GM23338 (cell line): ENCODE results near the gene SPRED2. TPM values are rescaled to one million over a fixed set of nuclear protein-coding genes. Genes with fewer than 3 reads are reported as not detected.
A peak's percentile ranks its signal among the peaks of the same experiment; 100 is the strongest.

ENCODE experiments used
- ATAC-seq: fragments of 200-7000 bp; cut with Tn5 transposase; 3 replicates; pipeline ENCODE4 v1.9.1; 2020
- DNase-seq: peaks from one replicate; pipeline ENCODE4 v3.0.0-alpha.2; 2015; ENCODE audit warnings: low spot score
- H2AFZ ChIP-seq: fragments of 200-600 bp; sonication (generic); 2 replicates; pipeline ENCODE4 v1.8.0; 2016; ENCODE audit warnings: antibody characterized with exemption, mild to moderate bottlenecking, moderate library complexity
- H3F3A ChIP-seq: fragments of 200-600 bp; sonication (generic); replicated peaks from 2 replicates; pipeline ENCODE4 v1.8.0; 2017; ENCODE audit warnings: antibody characterized with exemption, mixed run types, low read depth
- H3K27ac ChIP-seq: fragments of 200-600 bp; sonication (generic); 2 replicates; pipeline ENCODE4 v1.6.1; 2016; ENCODE audit warnings: low read depth
- H3K27me3 ChIP-seq: fragments of 200-600 bp; sonication (generic); 2 replicates; pipeline ENCODE4 v1.8.0; 2016; ENCODE audit warnings: mild to moderate bottlenecking, mixed run types, moderate library complexity; ENCODE audit not compliant: insufficient read depth
- H3K36me3 ChIP-seq: fragments of 200-600 bp; sonication (generic); 2 replicates; pipeline ENCODE4 v1.8.0; 2016; ENCODE audit warnings: mild to moderate bottlenecking; ENCODE audit not compliant: insufficient read depth
- H3K4me1 ChIP-seq: fragments of 200-600 bp; sonication (generic); 2 replicates; pipeline ENCODE4 v1.8.0; 2016; ENCODE audit warnings: mild to moderate bottlenecking, moderate library complexity; ENCODE audit not compliant: insufficient read depth
- H3K4me2 ChIP-seq: fragments of 200-600 bp; sonication (generic); 2 replicates; pipeline ENCODE4 v1.7.1; 2017; ENCODE audit warnings: mixed run types
- H3K4me3 ChIP-seq: fragments of 200-600 bp; sonication (generic); 2 replicates; pipeline ENCODE4 v1.6.1; 2016; ENCODE audit warnings: mixed run types
- H3K79me2 ChIP-seq: fragments of 200-600 bp; sonication (generic); replicated peaks from 2 replicates; pipeline ENCODE4 v1.8.0; 2017; ENCODE audit warnings: mild to moderate bottlenecking; ENCODE audit not compliant: insufficient read depth
- H3K9me2 ChIP-seq: fragments of 200-600 bp; sonication (generic); 2 replicates; pipeline ENCODE4 v1.8.0; 2017; ENCODE audit not compliant: insufficient read depth
- H4K20me1 ChIP-seq: fragments of 200-600 bp; sonication (generic); replicated peaks from 2 replicates; pipeline ENCODE4 v1.8.0; 2017; ENCODE audit warnings: mild to moderate bottlenecking; ENCODE audit not compliant: insufficient read depth
- H3K27ac Mint-ChIP-seq: 2 replicates; pipeline ENCODE4 v1.8.0; 2020; ENCODE audit warnings: inconsistent platforms, mild to moderate bottlenecking, moderate library complexity, mixed read lengths
- H3K27me3 Mint-ChIP-seq: 3 replicates; pipeline ENCODE4 v1.8.0; 2022; ENCODE audit warnings: low read depth, mild to moderate bottlenecking, moderate library complexity, mixed read lengths, inconsistent platforms; ENCODE audit not compliant: insufficient read depth, poor library complexity
- H3K36me3 Mint-ChIP-seq: 3 replicates; pipeline ENCODE4 v1.8.0; 2021; ENCODE audit warnings: low read depth, mild to moderate bottlenecking, inconsistent platforms, moderate library complexity, mixed read lengths
- H3K4me1 Mint-ChIP-seq: 3 replicates; pipeline ENCODE4 v1.8.0; 2020; ENCODE audit warnings: mild to moderate bottlenecking, inconsistent platforms, mixed read lengths
- H3K4me3 Mint-ChIP-seq: 3 replicates; pipeline ENCODE4 v1.8.0; 2021; ENCODE audit warnings: moderate library complexity, mild to moderate bottlenecking, inconsistent platforms, mixed read lengths
- H3K9me3 Mint-ChIP-seq: 3 replicates; pipeline ENCODE4 v1.8.0; 2020; ENCODE audit warnings: moderate library complexity, mild to moderate bottlenecking, inconsistent platforms, mixed read lengths
- ETS1 ChIP-seq: IDR thresholded peaks from 2 replicates; pipeline ENCODE4 v1.6.1; 2016; ENCODE audit warnings: antibody characterized with exemption
- EZH2phosphoT487 ChIP-seq: fragments of 200-600 bp; sonication (generic); IDR thresholded peaks from one replicate; pipeline ENCODE4 v1.8.1; 2018; ENCODE audit warnings: antibody characterized with exemption; ENCODE audit not compliant: unreplicated experiment
- JUNB ChIP-seq: IDR thresholded peaks from one replicate; pipeline ENCODE4 v1.6.1; 2016; ENCODE audit warnings: antibody characterized with exemption; ENCODE audit not compliant: unreplicated experiment
- POLR2AphosphoS5 ChIP-seq: IDR thresholded peaks from 2 replicates; pipeline ENCODE4 v1.6.1; 2016; ENCODE audit warnings: antibody characterized with exemption, low read depth
- ZNF331 ChIP-seq: fragments of 250-450 bp; sonication (Bioruptor Pico); IDR thresholded peaks from 2 replicates; pipeline ENCODE4 v1.5.0; 2020; ENCODE audit warnings: low read depth, mild to moderate bottlenecking, moderate library complexity
- polyA plus RNA-seq: library from polyadenylated mRNA; unstranded; fragments of >200 nt; fragmentation: Nextera tagmentation; extraction: Ambion mirVana; gene quantifications from 2 replicates; pipeline ENCODE4 v1.2.1, GENCODE V29; 2016
- total RNA-seq: library from RNA; depleted of rRNA; stranded (reverse); fragments of >200 nt; shearing (Covaris generic); gene quantifications from 2 replicates; pipeline ENCODE4 v1.2.3, GENCODE V29; 2014
- TF ChIP-seq, protein P1 (sequence below): fragments of 250-450 bp; sonication (Bioruptor Pico); IDR thresholded peaks from 2 replicates; pipeline ENCODE4 v1.5.0; 2020; ENCODE audit warnings: mild to moderate bottlenecking, moderate library complexity

The SPRED2 gene
- total and polyA plus RNA-seq, 2 experiments from 2014 or later: 8.7 to 13.0 TPM

- TF ChIP-seq, protein P1, sequence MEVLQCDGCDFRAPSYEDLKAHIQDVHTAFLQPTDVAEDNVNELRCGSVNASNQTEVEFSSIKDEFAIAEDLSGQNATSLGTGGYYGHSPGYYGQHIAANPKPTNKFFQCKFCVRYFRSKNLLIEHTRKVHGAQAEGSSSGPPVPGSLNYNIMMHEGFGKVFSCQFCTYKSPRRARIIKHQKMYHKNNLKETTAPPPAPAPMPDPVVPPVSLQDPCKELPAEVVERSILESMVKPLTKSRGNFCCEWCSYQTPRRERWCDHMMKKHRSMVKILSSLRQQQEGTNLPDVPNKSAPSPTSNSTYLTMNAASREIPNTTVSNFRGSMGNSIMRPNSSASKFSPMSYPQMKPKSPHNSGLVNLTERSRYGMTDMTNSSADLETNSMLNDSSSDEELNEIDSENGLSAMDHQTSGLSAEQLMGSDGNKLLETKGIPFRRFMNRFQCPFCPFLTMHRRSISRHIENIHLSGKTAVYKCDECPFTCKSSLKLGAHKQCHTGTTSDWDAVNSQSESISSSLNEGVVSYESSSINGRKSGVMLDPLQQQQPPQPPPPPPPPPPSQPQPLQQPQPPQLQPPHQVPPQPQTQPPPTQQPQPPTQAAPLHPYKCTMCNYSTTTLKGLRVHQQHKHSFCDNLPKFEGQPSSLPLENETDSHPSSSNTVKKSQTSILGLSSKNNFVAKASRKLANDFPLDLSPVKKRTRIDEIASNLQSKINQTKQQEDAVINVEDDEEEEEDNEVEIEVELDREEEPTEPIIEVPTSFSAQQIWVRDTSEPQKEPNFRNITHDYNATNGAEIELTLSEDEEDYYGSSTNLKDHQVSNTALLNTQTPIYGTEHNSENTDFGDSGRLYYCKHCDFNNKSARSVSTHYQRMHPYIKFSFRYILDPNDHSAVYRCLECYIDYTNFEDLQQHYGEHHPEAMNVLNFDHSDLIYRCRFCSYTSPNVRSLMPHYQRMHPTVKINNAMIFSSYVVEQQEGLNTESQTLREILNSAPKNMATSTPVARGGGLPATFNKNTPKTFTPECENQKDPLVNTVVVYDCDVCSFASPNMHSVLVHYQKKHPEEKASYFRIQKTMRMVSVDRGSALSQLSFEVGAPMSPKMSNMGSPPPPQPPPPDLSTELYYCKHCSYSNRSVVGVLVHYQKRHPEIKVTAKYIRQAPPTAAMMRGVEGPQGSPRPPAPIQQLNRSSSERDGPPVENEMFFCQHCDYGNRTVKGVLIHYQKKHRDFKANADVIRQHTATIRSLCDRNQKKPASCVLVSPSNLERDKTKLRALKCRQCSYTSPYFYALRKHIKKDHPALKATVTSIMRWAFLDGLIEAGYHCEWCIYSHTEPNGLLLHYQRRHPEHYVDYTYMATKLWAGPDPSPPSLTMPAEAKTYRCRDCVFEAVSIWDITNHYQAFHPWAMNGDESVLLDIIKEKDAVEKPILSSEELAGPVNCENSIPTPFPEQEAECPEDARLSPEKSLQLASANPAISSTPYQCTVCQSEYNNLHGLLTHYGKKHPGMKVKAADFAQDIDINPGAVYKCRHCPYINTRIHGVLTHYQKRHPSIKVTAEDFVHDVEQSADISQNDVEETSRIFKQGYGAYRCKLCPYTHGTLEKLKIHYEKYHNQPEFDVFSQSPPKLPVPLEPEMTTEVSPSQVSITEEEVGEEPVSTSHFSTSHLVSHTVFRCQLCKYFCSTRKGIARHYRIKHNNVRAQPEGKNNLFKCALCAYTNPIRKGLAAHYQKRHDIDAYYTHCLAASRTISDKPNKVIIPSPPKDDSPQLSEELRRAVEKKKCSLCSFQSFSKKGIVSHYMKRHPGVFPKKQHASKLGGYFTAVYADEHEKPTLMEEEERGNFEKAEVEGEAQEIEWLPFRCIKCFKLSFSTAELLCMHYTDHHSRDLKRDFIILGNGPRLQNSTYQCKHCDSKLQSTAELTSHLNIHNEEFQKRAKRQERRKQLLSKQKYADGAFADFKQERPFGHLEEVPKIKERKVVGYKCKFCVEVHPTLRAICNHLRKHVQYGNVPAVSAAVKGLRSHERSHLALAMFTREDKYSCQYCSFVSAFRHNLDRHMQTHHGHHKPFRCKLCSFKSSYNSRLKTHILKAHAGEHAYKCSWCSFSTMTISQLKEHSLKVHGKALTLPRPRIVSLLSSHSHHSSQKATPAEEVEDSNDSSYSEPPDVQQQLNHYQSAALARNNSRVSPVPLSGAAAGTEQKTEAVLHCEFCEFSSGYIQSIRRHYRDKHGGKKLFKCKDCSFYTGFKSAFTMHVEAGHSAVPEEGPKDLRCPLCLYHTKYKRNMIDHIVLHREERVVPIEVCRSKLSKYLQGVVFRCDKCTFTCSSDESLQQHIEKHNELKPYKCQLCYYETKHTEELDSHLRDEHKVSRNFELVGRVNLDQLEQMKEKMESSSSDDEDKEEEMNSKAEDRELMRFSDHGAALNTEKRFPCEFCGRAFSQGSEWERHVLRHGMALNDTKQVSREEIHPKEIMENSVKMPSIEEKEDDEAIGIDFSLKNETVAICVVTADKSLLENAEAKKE: no peak
- no peak for TF ChIP-seq JUNB
- TF ChIP-seq EZH2phosphoT487: no peak
- TF ChIP-seq POLR2AphosphoS5: no peak
- TF ChIP-seq ZNF331 (CRISPR knock-in tag): no peak
These were observed 139.0 kb downstream of the SPRED2 start (continued) for GRCh38 chr2:65293376-65293775.

GRCh38 chr2:65292461-65293011, 139.9 kb downstream of the SPRED2 start:
- Histone ChIP-seq H3K27ac (no peak overlapping the region), H3K36me3 (no peaks in the 10 kb centered on the region), H3F3A (no peaks in the 10 kb centered on the region), H3K4me1 (no peaks in the 10 kb centered on the region), H3K9me2 (no peaks in the 10 kb centered on the region), H3K4me2 (no peak overlapping the region), H3K4me3 (no peak overlapping the region), H3K27me3 (no peaks in the 10 kb centered on the region), H4K20me1 (no peaks in the 10 kb centered on the region; the same call in 1 of the 2 replicates), H2AFZ (no peak overlapping the region), H3K79me2 (no peaks in the 10 kb centered on the region)
- DNase-seq: peak; percentile 16
- Mint-ChIP-seq H3K36me3 (no peaks in the 10 kb centered on the region), H3K4me3 (no peak overlapping the region), H3K27me3 (peaks cover 7% of the 10 kb centered on the region), H3K9me3 (no peaks in the 10 kb centered on the region), H3K27ac (no peak overlapping the region), H3K4me1 (peaks cover 21% of the 10 kb centered on the region)
- TF ChIP-seq, protein P1: no peak
- no peak for TF ChIP-seq POLR2AphosphoS5
- no peak for TF ChIP-seq ETS1
- peak; percentile 41 for ATAC-seq
